Raji (cell line): ENCODE data around the gene PSEN1.
A peak's percentile ranks its signal among the peaks of the same experiment; 100 is the strongest.

Experiments
- POLR2A ChIP-seq: IDR thresholded peaks from 2 replicates; pipeline ENCODE4 v1.6.1; 2011; ENCODE audit warnings: low read depth, low read length, control low read depth; ENCODE audit not compliant: insufficient read depth

Gene PSEN1

GRCh38 chr14:73136387-73137225, at the start of gene PSEN1:
Gene PSEN1, plus strand, starts transcription at chr14:73136507. Its CDS starts 11,513 bp downstream, at chr14:73148020.
- TF ChIP-seq POLR2A: peak; percentile 82

GRCh38 chr14:73091044-73091443, 45.3 kb upstream of the PSEN1 start:
- no peak for TF ChIP-seq POLR2A

GRCh38 chr14:73097421-73097820, 38.9 kb upstream of the PSEN1 start:
- TF ChIP-seq POLR2A: no peak

- no peak for TF ChIP-seq POLR2A
Observed at GRCh38 chr14:73100334-73100733, 36.0 kb upstream of the PSEN1 start.

GRCh38 chr14:73102806-73103497, 33.4 kb upstream of the PSEN1 start:
- TF ChIP-seq POLR2A: no peak

GRCh38 chr14:73105050-73105449, 31.3 kb upstream of the PSEN1 start:
- TF ChIP-seq POLR2A: no peak

- TF ChIP-seq POLR2A: no peak
Observed at GRCh38 chr14:73105727-73106126, 30.6 kb upstream of the PSEN1 start.

- no peak for TF ChIP-seq POLR2A
Observed at GRCh38 chr14:73116079-73116665, 20.1 kb upstream of the PSEN1 start.

- no peak for TF ChIP-seq POLR2A
Observed at GRCh38 chr14:73124180-73124894, 12.0 kb upstream of the PSEN1 start.

GRCh38 chr14:73125169-73125588, 11.1 kb upstream of the PSEN1 start:
- TF ChIP-seq POLR2A: no peak

GRCh38 chr14:73125746-73126145, 10.6 kb upstream of the PSEN1 start:
- TF ChIP-seq POLR2A: no peak

GRCh38 chr14:73133795-73134194, 2.5 kb upstream of the PSEN1 start:
- no peak for TF ChIP-seq POLR2A

- TF ChIP-seq POLR2A: no peak
Observed at GRCh38 chr14:73136085-73136386, 271 bp upstream of the PSEN1 start.

GRCh38 chr14:73140811-73141323, 4.6 kb downstream of the PSEN1 start:
- TF ChIP-seq POLR2A: no peak

GRCh38 chr14:73142216-73142615, 5.9 kb downstream of the PSEN1 start:
- no peak for TF ChIP-seq POLR2A
